ENCODE results near the gene CCDC63. TPM values are rescaled to one million over a fixed set of nuclear protein-coding genes. Genes with fewer than 3 reads are reported as not detected.

The CCDC63 gene
- total RNA-seq, 2 donors from 2014 or later: not detected

GRCh38 chr12:110860833-110861296, 14.1 kb downstream of the CCDC63 start:
- DNase-seq (ENCODE audit: low spot score in 2 of 2) (no peak), ATAC-seq (no peak)
- Mint-ChIP-seq H3K9me3 (no peaks in the 10 kb centered on the region), H3K27ac (peak overlapping the region; percentile 26 to 57), H3K36me3 (no peaks in the 10 kb centered on the region)

- H3K36me3 Mint-ChIP-seq: no peaks in the 10 kb centered on the region
- H3K9me3 Mint-ChIP-seq: no peaks in the 10 kb centered on the region
- ATAC-seq (no peak), DNase-seq (ENCODE audit: low spot score in 2 of 2) (no peak)
- H3K27ac Mint-ChIP-seq: peak overlapping the region in 1 of 2 donors; percentile 34
Measured at GRCh38 chr12:110861729-110862128, 14.9 kb downstream of the CCDC63 start.

GRCh38 chr12:110862329-110862728, 15.5 kb downstream of the CCDC63 start:
- no peak for ATAC-seq
- H3K36me3 Mint-ChIP-seq: no peaks in the 10 kb centered on the region
- H3K27ac Mint-ChIP-seq: no peak overlapping the region
- no peak for DNase-seq (ENCODE audit: low spot score in 2 of 2)
- no peaks in the 10 kb centered on the region for H3K9me3 Mint-ChIP-seq

GRCh38 chr12:110863161-110863560, 16.4 kb downstream of the CCDC63 start:
- Mint-ChIP-seq H3K36me3 (no peaks in the 10 kb centered on the region), H3K9me3 (no peaks in the 10 kb centered on the region), H3K27ac (no peak overlapping the region)
- no peak for DNase-seq (ENCODE audit: low spot score in 2 of 2)
- no peak for ATAC-seq

GRCh38 chr12:110865521-110865920, 18.7 kb downstream of the CCDC63 start:
- ATAC-seq: no peak
- no peaks in the 10 kb centered on the region for H3K9me3 Mint-ChIP-seq
- H3K27ac Mint-ChIP-seq: no peak overlapping the region
- H3K36me3 Mint-ChIP-seq: no peaks in the 10 kb centered on the region
- no peak for DNase-seq (ENCODE audit: low spot score in 2 of 2)

- Mint-ChIP-seq H3K9me3 (no peaks in the 10 kb centered on the region), H3K36me3 (no peaks in the 10 kb centered on the region), H3K27ac (peak overlapping the region in 1 of 2 donors; percentile 53)
- DNase-seq (ENCODE audit: low spot score in 2 of 2) (no peak), ATAC-seq (no peak)
Measured at GRCh38 chr12:110869026-110869425, 22.2 kb downstream of the CCDC63 start.

GRCh38 chr12:110869803-110870202, 23.0 kb downstream of the CCDC63 start:
- Mint-ChIP-seq H3K9me3 (no peaks in the 10 kb centered on the region), H3K27ac (no peak overlapping the region), H3K36me3 (no peaks in the 10 kb centered on the region)
- DNase-seq (ENCODE audit: low spot score in 2 of 2) (no peak), ATAC-seq (no peak)

- no peak for ATAC-seq
- H3K36me3 Mint-ChIP-seq: no peaks in the 10 kb centered on the region
- no peak for DNase-seq (ENCODE audit: low spot score in 2 of 2)
- no peaks in the 10 kb centered on the region for H3K9me3 Mint-ChIP-seq
- H3K27ac Mint-ChIP-seq: no peak overlapping the region
Measured at GRCh38 chr12:110872100-110872499, 25.3 kb downstream of the CCDC63 start.

- ATAC-seq (no peak), DNase-seq (ENCODE audit: low spot score in 2 of 2) (no peak)
- H3K9me3 Mint-ChIP-seq: no peaks in the 10 kb centered on the region
- H3K36me3 Mint-ChIP-seq: no peaks in the 10 kb centered on the region
- no peak overlapping the region for H3K27ac Mint-ChIP-seq
Measured at GRCh38 chr12:110874351-110874750, 27.6 kb downstream of the CCDC63 start.

GRCh38 chr12:110874781-110875180, 28.0 kb downstream of the CCDC63 start:
- no peak overlapping the region for H3K27ac Mint-ChIP-seq
- H3K36me3 Mint-ChIP-seq: no peaks in the 10 kb centered on the region
- H3K9me3 Mint-ChIP-seq: no peaks in the 10 kb centered on the region
- ATAC-seq: no peak
- no peak for DNase-seq (ENCODE audit: low spot score in 2 of 2)

GRCh38 chr12:110880651-110881050, 33.9 kb downstream of the CCDC63 start:
- DNase-seq (ENCODE audit: low spot score in 2 of 2): no peak
- no peak for ATAC-seq
- Mint-ChIP-seq H3K27ac (no peak overlapping the region), H3K9me3 (peaks cover 5% of the 10 kb centered on the region in 2 donors), H3K36me3 (no peaks in the 10 kb centered on the region)

GRCh38 chr12:110883251-110883650, 36.5 kb downstream of the CCDC63 start:
- no peak for ATAC-seq
- DNase-seq (ENCODE audit: low spot score in 2 of 2): no peak
- H3K9me3 Mint-ChIP-seq: peaks cover 5% of the 10 kb centered on the region in 2 donors
- no peak overlapping the region for H3K27ac Mint-ChIP-seq
- no peaks in the 10 kb centered on the region for H3K36me3 Mint-ChIP-seq

GRCh38 chr12:110885152-110885840, 38.5 kb downstream of the CCDC63 start:
- no peak for ATAC-seq
- H3K27ac Mint-ChIP-seq: no peak overlapping the region
- no peak for DNase-seq (ENCODE audit: low spot score in 2 of 2)
- H3K9me3 Mint-ChIP-seq: peaks cover 5% of the 10 kb centered on the region in 2 donors
- H3K36me3 Mint-ChIP-seq: no peaks in the 10 kb centered on the region

GRCh38 chr12:110888256-110888991, 41.6 kb downstream of the CCDC63 start:
- ATAC-seq: no peak
- Mint-ChIP-seq H3K9me3 (no peaks in the 10 kb centered on the region), H3K27ac (peak overlapping the region; percentile 74 to 92), H3K36me3 (no peaks in the 10 kb centered on the region)
- DNase-seq (ENCODE audit: low spot score in 2 of 2): no peak

GRCh38 chr12:110889361-110889760, 42.6 kb downstream of the CCDC63 start:
- ATAC-seq (no peak), DNase-seq (ENCODE audit: low spot score in 2 of 2) (no peak)
- H3K9me3 Mint-ChIP-seq: no peaks in the 10 kb centered on the region
- H3K36me3 Mint-ChIP-seq: no peaks in the 10 kb centered on the region
- H3K27ac Mint-ChIP-seq: no peak overlapping the region

- ATAC-seq (peak in 1 of 2 donors; percentile 30), DNase-seq (ENCODE audit: low spot score in 2 of 2) (no peak)
- Mint-ChIP-seq H3K36me3 (no peaks in the 10 kb centered on the region), H3K9me3 (no peaks in the 10 kb centered on the region), H3K27ac (no peak overlapping the region)
Measured at GRCh38 chr12:110893956-110894355, 47.2 kb downstream of the CCDC63 start.

GRCh38 chr12:110896559-110896958, 49.8 kb downstream of the CCDC63 start:
- H3K36me3 Mint-ChIP-seq: no peaks in the 10 kb centered on the region
- ATAC-seq: no peak
- no peak for DNase-seq (ENCODE audit: low spot score in 2 of 2)
- no peak overlapping the region for H3K27ac Mint-ChIP-seq
- no peaks in the 10 kb centered on the region for H3K9me3 Mint-ChIP-seq

- Mint-ChIP-seq H3K36me3 (no peaks in the 10 kb centered on the region), H3K9me3 (no peaks in the 10 kb centered on the region), H3K27ac (no peak overlapping the region)
- ATAC-seq (no peak), DNase-seq (ENCODE audit: low spot score in 2 of 2) (no peak)
Measured at GRCh38 chr12:110901401-110901800, 54.6 kb downstream of the CCDC63 start.

All from activated naive CD4-positive, alpha-beta T cell treated with anti-CD3 and anti-CD28 coated beads, Interleukin-2, amount 50 U/mL, for 72 hours (primary cell).